ENCODE results near the gene NEDD4L. TPM values are rescaled to one million over a fixed set of nuclear protein-coding genes. Genes with fewer than 3 reads are reported as not detected.

NEDD4L gene
- polyA plus RNA-seq, 1 donor (not counting 4 experiments of a cell fraction or from before 2014, with no cell fraction given) = 52.6 TPM

DNA sequence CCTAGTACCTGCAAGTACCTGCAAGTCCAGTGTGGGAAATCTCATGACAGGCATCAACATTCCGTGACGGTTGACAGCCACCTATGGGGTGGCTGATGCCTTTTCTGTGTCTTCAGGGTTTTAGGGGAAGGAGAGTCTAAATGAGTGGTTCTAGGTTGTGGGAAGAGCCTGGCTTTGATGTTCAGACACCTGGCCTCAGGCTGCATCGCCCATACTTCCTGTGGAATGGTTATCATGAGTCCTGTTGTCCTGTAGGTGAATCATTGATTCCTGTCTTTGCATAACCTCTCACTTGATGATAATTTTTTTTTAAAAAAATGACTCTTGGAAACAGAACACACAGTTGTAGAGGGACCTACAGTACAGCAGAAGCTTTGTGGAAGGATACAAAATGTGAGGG lies 108.9 kb downstream of the NEDD4L start:
- H3K4me1 ChIP-seq (ENCODE audit: control insufficient read depth, extremely low read depth, insufficient read depth, low read length) = peaks cover 3% of the 10 kb centered on the region
- DNase-seq (ENCODE audit: low read depth, low spot score) = no peak
- H3K36me3 ChIP-seq (ENCODE audit: control insufficient read depth in 2 of 2, extremely low read depth in 1 of 2, insufficient read depth in 2 of 2, low read length in 2 of 2) = no peaks in the 10 kb centered on the region
- TF ChIP-seq EZH2 (IDR thresholded peaks at IDR 0.05; ENCODE audit: low read length) = no peak
- TF ChIP-seq, protein P1, sequence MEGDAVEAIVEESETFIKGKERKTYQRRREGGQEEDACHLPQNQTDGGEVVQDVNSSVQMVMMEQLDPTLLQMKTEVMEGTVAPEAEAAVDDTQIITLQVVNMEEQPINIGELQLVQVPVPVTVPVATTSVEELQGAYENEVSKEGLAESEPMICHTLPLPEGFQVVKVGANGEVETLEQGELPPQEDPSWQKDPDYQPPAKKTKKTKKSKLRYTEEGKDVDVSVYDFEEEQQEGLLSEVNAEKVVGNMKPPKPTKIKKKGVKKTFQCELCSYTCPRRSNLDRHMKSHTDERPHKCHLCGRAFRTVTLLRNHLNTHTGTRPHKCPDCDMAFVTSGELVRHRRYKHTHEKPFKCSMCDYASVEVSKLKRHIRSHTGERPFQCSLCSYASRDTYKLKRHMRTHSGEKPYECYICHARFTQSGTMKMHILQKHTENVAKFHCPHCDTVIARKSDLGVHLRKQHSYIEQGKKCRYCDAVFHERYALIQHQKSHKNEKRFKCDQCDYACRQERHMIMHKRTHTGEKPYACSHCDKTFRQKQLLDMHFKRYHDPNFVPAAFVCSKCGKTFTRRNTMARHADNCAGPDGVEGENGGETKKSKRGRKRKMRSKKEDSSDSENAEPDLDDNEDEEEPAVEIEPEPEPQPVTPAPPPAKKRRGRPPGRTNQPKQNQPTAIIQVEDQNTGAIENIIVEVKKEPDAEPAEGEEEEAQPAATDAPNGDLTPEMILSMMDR (optimal IDR thresholded peaks at IDR 0.05 in 1 of 3, IDR thresholded peaks at IDR 0.05 in 1 of 3, conservative IDR thresholded peaks at IDR 0.05 in 1 of 3; ENCODE audit: extremely low read depth in 1 of 3, insufficient read depth in 2 of 3, low read length in 3 of 3) = no peak
- FAIRE-seq = peak; percentile 20
- peaks cover 3% of the 10 kb centered on the region for H3K79me2 ChIP-seq (ENCODE audit: control insufficient read depth, insufficient read depth, low read length)
- H3K4me2 ChIP-seq (ENCODE audit: control insufficient read depth, extremely low read depth, insufficient read depth, low read depth, low read length) = no peak overlapping the region
- H4K20me1 ChIP-seq (ENCODE audit: control insufficient read depth, extremely low read depth, insufficient read depth, low read length) = no peaks in the 10 kb centered on the region
- H3K4me3 ChIP-seq (ENCODE audit: control insufficient read depth in 2 of 3, extremely low read depth in 1 of 3, insufficient read depth in 2 of 3, low read depth in 1 of 3, low read length in 3 of 3) = no peak overlapping the region
- no peak overlapping the region for H3K27ac ChIP-seq (ENCODE audit: control insufficient read depth, insufficient read depth, low read length)
- no peaks in the 10 kb centered on the region for H3K9me1 ChIP-seq (ENCODE audit: control insufficient read depth, extremely low read depth, insufficient read depth, low read length)
- no peak overlapping the region for H3K9ac ChIP-seq (ENCODE audit: control insufficient read depth, extremely low read depth, insufficient read depth, low read length)
- dilution Hi-C loops (cut with MboI; ENCODE audit: extremely low pct_ligation_motif_present, low sequenced_read_pairs) = no loop called here
- no peaks in the 10 kb centered on the region for H3K9me3 ChIP-seq (ENCODE audit: control insufficient read depth, low read depth, low read length)
- H3K27me3 ChIP-seq (ENCODE audit: control insufficient read depth, extremely low read depth, insufficient read depth, low read length) = no peaks in the 10 kb centered on the region
- no peak overlapping the region for H2AFZ ChIP-seq (ENCODE audit: control insufficient read depth, low read length)

DNA sequence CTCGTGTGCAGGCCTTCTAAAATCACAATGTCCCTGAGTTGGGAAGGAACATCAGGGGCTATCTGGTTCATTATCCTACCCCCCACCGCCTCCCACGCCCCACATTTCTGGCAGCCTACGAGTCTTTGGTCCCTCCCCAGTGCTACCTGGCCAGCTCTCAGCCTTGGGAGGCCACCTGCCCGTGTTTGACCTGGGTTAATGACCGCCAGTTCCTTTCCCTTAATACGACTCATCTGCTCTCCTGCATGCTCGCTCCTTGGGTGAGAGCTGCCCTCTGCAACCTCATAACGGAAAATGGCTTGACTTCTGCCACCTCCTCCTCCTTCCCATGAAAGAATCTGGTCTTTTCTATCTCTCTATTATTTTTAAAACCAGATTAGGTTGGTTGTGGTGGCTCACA lies 112.5 kb downstream of the NEDD4L start:
- dilution Hi-C loops (cut with MboI; ENCODE audit: extremely low pct_ligation_motif_present, low sequenced_read_pairs) = no loop called here

More for the DNA sequence above, 112.5 kb downstream of the NEDD4L start:
- DNase-seq (ENCODE audit: low read depth, low spot score) (no peak), FAIRE-seq (no peak)
- H3K27ac ChIP-seq (ENCODE audit: control insufficient read depth, insufficient read depth, low read length) = no peak overlapping the region
- H3K4me2 ChIP-seq (ENCODE audit: control insufficient read depth, extremely low read depth, insufficient read depth, low read depth, low read length) = no peak overlapping the region
- peaks cover 3% of the 10 kb centered on the region for H3K4me1 ChIP-seq (ENCODE audit: control insufficient read depth, extremely low read depth, insufficient read depth, low read length)
- no peaks in the 10 kb centered on the region for H3K9me1 ChIP-seq (ENCODE audit: control insufficient read depth, extremely low read depth, insufficient read depth, low read length)
- H3K27me3 ChIP-seq (ENCODE audit: control insufficient read depth, extremely low read depth, insufficient read depth, low read length) = no peaks in the 10 kb centered on the region
- no peaks in the 10 kb centered on the region for H3K9me3 ChIP-seq (ENCODE audit: control insufficient read depth, low read depth, low read length)
- no peaks in the 10 kb centered on the region for H4K20me1 ChIP-seq (ENCODE audit: control insufficient read depth, extremely low read depth, insufficient read depth, low read length)
- no peak overlapping the region for H3K4me3 ChIP-seq (ENCODE audit: control insufficient read depth in 2 of 3, extremely low read depth in 1 of 3, insufficient read depth in 2 of 3, low read depth in 1 of 3, low read length in 3 of 3)
- H2AFZ ChIP-seq (ENCODE audit: control insufficient read depth, low read length) = no peak overlapping the region
- H3K9ac ChIP-seq (ENCODE audit: control insufficient read depth, extremely low read depth, insufficient read depth, low read length) = no peak overlapping the region
- no peaks in the 10 kb centered on the region for H3K36me3 ChIP-seq (ENCODE audit: control insufficient read depth in 2 of 2, extremely low read depth in 1 of 2, insufficient read depth in 2 of 2, low read length in 2 of 2)
- H3K79me2 ChIP-seq (ENCODE audit: control insufficient read depth, insufficient read depth, low read length) = peaks cover 5% of the 10 kb centered on the region
- TF ChIP-seq, protein P1 (optimal IDR thresholded peaks at IDR 0.05 in 1 of 3, IDR thresholded peaks at IDR 0.05 in 1 of 3, conservative IDR thresholded peaks at IDR 0.05 in 1 of 3; ENCODE audit: extremely low read depth in 1 of 3, insufficient read depth in 2 of 3, low read length in 3 of 3) = no peak
- TF ChIP-seq EZH2 (IDR thresholded peaks at IDR 0.05; ENCODE audit: low read length) = no peak

Data from keratinocyte (primary cell).